Choroid plexus epithelial cell (primary cell): Measurements from ENCODE around the gene RANBP9.

ENCODE experiments used
- DNase-seq: peaks from one replicate; pipeline ENCODE4 v3.0.0-alpha.2; 2010; ENCODE audit warnings: low read depth
- H3K4me3 ChIP-seq: 2 replicates; pipeline ENCODE4 v1.5.1; 2011; ENCODE audit warnings: low read depth, mild to moderate bottlenecking, control low read depth, low read length, moderate library complexity
- TF ChIP-seq, protein P1 (sequence below): conservative IDR thresholded peaks from 2 replicates; pipeline ENCODE4 v1.5.1; 2011; ENCODE audit warnings: low read depth, mild to moderate bottlenecking, control low read depth, inconsistent platforms, low read length, moderate library complexity

The RANBP9 gene

DNA sequence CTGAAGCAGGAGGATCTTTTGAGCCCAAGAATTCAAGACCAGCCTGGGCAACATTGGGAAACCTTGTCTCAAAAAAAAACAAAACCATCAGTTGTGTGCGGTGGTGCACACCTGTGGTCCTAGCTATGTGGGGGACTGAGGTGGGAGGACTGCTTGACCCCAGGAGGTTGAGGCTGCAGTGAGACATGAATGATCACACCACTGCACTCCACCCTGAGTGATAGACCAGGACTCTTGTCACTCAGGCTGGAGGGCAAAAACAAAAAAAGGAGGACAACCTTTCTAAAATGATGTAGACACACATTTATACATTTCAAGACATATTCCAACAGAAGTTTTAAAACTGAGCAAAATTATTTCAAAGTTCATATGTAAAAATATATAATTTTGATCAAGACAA is 51.4 kb downstream of the RANBP9 start:
- no peak overlapping the region for H3K4me3 ChIP-seq
- TF ChIP-seq, protein P1, sequence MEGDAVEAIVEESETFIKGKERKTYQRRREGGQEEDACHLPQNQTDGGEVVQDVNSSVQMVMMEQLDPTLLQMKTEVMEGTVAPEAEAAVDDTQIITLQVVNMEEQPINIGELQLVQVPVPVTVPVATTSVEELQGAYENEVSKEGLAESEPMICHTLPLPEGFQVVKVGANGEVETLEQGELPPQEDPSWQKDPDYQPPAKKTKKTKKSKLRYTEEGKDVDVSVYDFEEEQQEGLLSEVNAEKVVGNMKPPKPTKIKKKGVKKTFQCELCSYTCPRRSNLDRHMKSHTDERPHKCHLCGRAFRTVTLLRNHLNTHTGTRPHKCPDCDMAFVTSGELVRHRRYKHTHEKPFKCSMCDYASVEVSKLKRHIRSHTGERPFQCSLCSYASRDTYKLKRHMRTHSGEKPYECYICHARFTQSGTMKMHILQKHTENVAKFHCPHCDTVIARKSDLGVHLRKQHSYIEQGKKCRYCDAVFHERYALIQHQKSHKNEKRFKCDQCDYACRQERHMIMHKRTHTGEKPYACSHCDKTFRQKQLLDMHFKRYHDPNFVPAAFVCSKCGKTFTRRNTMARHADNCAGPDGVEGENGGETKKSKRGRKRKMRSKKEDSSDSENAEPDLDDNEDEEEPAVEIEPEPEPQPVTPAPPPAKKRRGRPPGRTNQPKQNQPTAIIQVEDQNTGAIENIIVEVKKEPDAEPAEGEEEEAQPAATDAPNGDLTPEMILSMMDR: no peak
- DNase-seq: no peak

DNA sequence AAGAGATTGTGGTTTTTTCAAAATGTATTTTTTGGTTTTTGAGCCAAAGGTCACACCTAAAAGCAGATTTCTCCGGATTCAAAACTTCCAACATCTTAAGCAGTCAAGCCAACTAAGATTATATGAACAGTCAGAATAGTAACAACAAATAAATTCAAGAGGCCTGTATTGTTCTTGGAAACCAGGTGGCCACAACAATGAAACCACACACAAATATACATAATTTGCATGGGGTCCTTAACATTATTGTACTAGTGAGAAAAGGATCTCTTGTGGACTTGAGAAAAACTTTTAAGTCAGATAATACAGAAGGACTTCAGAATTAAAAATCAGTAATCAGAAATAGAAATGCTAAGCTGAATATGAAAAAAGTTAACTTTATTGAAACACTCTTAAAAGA is 55.9 kb downstream of the RANBP9 start:
- TF ChIP-seq, protein P1: no peak
- no peak overlapping the region for H3K4me3 ChIP-seq
- DNase-seq: no peak

DNA sequence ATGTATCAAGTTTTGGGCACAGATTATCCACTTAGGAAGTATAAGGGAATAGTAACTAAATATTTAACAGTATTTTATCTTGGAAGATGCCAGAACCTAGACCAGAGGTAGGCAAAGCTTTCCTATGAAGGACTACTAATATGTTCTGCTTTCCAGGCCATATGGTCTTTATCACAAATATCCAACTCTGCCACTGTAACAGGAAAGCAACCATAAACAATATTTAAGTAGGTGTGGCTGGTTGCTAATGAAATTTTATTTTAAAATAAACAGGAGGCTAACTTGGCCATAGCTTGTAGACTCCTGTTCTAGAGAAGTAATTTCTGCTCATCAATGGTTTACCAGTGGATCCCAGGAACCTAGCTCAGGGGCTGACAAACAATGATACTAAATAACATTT is 57.1 kb downstream of the RANBP9 start:
- no peak overlapping the region for H3K4me3 ChIP-seq
- no peak for DNase-seq
- TF ChIP-seq, protein P1: no peak

DNA sequence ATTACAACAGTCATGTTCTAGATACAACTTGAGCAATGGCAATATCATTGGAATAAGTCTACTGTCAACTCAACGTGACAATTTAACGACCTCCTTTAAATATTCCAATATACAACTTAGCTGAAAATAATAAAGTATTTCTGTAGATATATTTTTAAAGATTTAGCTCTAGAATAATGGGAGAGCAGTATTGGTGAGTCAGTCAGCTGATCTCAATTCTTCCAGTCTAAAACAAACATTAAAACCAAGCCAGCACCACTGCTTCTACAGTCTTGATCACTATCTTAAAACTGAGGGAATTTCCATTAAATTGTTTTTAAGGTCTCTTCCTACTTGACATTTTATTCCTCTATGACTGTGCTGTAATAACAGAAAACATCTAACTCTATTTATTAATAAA is 58.3 kb downstream of the RANBP9 start:
- no peak overlapping the region for H3K4me3 ChIP-seq
- TF ChIP-seq, protein P1: no peak
- peak; percentile 50 for DNase-seq

DNA sequence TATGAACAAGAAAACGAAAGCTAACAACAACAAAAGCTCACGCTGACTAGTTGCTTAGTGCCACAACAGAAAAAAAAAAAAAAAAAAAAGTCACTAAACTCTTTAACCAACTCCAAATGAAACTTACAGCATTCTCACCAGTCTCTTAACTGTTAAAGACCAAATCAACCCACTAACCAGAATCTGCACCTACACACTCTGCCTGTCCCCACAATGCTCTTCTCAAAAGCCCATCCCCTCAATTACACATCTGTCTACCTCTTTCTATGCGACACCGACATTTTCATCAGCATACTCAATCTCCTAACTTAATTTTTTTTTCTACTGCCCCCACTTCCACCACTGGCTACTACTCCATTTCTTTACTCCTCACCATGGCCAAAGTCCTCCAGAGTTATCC is 62.2 kb downstream of the RANBP9 start:
- TF ChIP-seq, protein P1: no peak
- no peak for DNase-seq
- no peak overlapping the region for H3K4me3 ChIP-seq

DNA sequence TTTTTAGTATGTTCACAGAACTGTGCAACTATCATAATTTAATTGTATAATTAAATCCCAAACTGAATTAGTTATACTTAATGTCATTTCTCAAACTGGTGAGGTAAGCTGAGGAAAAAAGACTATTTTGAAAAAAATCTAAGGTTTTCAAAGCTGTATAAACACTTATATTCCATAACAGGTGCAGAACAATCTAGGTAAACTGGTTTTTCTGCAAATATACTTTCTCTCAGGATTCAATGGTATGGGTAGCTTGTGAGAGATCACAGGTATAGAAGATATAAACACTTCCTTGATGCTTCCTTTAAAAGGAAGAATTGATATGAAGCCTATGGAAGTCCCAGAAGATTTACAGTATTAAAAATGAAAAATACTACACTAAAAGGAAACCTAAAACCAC is 62.8 kb downstream of the RANBP9 start:
- TF ChIP-seq, protein P1: no peak
- DNase-seq: no peak
- no peak overlapping the region for H3K4me3 ChIP-seq

DNA sequence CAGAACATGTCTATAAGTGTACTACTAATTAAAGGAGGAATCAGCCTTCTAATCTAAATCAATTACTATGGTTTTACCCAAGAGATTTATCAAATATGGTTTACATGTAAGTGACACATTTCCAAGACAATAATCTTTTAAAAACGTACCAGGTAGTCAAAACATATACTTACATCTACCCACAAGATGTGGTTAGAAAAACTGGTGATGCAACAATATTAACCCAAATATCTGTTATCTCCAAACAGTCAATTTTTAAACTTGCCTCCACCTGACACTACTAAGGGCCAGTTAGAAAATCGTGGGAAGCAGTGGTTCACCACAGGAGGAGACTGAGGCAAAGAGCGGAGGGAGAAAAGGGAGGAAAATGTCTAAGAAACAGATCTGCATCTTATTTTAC is 68.5 kb downstream of the RANBP9 start:
- TF ChIP-seq, protein P1: no peak
- H3K4me3 ChIP-seq: no peak overlapping the region
- no peak for DNase-seq
